SU-DHL-6 (cell line): ENCODE measurements around the gene ERGIC3.

Source experiments
- EZH2phosphoT487 ChIP-seq: fragments of 200-600 bp; sonication (generic), shearing (Covaris generic); conservative IDR thresholded peaks from 2 replicates; pipeline ENCODE4 v1.6.1; 2018; ENCODE audit warnings: mild to moderate bottlenecking, antibody characterized with exemption, low read length, moderate library complexity, mixed read lengths
- TF ChIP-seq, protein P1 (sequence below): fragments of 200-600 bp; sonication (generic); IDR thresholded peaks from one replicate; pipeline ENCODE4 v1.5.1; 2017; ENCODE audit warnings: antibody characterized with exemption, mild to moderate bottlenecking, low read length, moderate library complexity; ENCODE audit not compliant: insufficient read depth, poor library complexity, severe bottlenecking

DNA sequence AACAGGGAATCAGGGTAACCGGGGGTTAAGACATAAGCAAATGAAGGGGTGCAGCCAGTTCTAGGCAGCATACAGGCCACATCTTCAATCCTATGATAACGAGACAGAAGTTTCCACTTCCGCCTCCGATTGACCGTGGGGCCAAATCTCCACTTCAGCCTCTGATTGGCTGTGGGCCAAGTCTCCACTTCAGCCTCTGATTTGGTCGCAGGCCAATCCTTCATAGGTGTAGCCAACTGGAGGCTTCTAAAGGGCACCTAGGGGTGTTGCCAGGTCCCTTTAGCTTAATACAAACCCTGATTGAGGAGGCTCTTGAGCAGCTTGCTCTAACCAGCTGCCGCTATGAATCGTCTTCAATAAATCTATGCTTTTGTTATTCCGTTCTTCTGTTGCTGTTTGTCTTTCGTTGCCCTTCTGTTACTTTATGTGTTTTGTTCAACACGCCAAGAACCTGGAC lies 2.1 kb upstream of the ERGIC3 start:
- TF ChIP-seq, protein P1, sequence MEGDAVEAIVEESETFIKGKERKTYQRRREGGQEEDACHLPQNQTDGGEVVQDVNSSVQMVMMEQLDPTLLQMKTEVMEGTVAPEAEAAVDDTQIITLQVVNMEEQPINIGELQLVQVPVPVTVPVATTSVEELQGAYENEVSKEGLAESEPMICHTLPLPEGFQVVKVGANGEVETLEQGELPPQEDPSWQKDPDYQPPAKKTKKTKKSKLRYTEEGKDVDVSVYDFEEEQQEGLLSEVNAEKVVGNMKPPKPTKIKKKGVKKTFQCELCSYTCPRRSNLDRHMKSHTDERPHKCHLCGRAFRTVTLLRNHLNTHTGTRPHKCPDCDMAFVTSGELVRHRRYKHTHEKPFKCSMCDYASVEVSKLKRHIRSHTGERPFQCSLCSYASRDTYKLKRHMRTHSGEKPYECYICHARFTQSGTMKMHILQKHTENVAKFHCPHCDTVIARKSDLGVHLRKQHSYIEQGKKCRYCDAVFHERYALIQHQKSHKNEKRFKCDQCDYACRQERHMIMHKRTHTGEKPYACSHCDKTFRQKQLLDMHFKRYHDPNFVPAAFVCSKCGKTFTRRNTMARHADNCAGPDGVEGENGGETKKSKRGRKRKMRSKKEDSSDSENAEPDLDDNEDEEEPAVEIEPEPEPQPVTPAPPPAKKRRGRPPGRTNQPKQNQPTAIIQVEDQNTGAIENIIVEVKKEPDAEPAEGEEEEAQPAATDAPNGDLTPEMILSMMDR, result no peak
- no peak for TF ChIP-seq EZH2phosphoT487
